Measurements from ENCODE around the gene DENND1A. TPM values are rescaled to one million over a fixed set of nuclear protein-coding genes. Genes with fewer than 3 reads are reported as not detected.

The DENND1A gene
- total and polyA plus RNA-seq, 2 of the 13 experiments (the other 11 are each of a cell fraction or from before 2014, with no cell fraction given) = 14.8 to 30.1 TPM

DNA sequence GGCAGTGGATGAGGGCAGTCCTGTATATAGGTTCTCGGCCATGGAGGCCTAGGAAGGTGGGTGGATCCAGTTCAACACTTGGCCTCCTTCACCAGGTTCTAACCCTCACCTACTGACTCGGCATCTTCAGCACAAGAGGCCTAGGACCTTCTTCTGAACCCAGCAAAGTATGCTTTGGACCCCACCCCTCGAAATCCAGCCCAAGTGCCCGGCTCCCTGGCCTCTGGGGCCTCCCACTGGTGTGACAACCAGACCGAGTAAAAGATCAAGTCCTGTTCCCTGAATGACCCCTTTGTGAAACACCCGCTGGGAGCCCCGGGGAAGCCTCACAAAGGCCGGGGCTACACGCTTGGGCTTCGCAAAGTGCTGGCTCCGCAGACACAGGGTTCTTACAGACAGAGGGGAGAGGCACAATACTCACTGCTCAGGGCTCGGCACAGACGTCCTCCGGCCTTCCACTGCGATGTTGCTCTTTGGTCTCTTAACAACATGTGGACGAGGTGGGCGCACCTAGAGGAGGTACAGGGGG is 526.9 kb downstream of the DENND1A start:
- DNase-seq (ENCODE audit: low spot score) (no peak), ATAC-seq (no peak; the same call in 2 of the 3 replicates), FAIRE-seq (no peak)
- intact Hi-C loops (cut with micrococcal nuclease; ENCODE audit: unreplicated experiment) = loop anchor here (2.0 to 5.0 kb wide), 2 partner anchors 64 to 638 kb away; no protein-coding TSS in a partner anchor
- Histone ChIP-seq H3K9me3 (ENCODE audit: low read length) (no peaks in the 10 kb centered on the region), H3K9ac (ENCODE audit: insufficient read depth, low read depth, low read length) (no peak overlapping the region), H3K36me3 (replicated peaks in 1 of 2; ENCODE audit: control insufficient read depth in 1 of 2, insufficient read depth in 2 of 2, low read length in 2 of 2) (peaks cover 2 to 5% of the 10 kb centered on the region in 2 experiments; a peak in 3 of 5 replicates), H4K20me1 (ENCODE audit: insufficient read depth, low read length) (no peaks in the 10 kb centered on the region), H3K79me2 (ENCODE audit: insufficient read depth, low read length) (no peaks in the 10 kb centered on the region), H3K27me3 (ENCODE audit: control insufficient read depth in 1 of 2, insufficient read depth in 2 of 2, low read length in 2 of 2) (no peaks in the 10 kb centered on the region), H3K4me1 (ENCODE audit: insufficient read depth, low read length) (no peaks in the 10 kb centered on the region), H2AFZ (ENCODE audit: low read length) (no peak overlapping the region), H3K27ac (ENCODE audit: extremely low read length, insufficient read depth, low read length) (no peak overlapping the region), H3K4me3 (replicated peaks in 1 of 3; ENCODE audit: insufficient read depth in 1 of 3, low read depth in 2 of 3, low read length in 3 of 3) (no peak overlapping the region), H3K4me2 (ENCODE audit: low read depth, low read length) (no peak overlapping the region)
- POLR2A ChIA-PET = no interaction called here
- CTCF ChIA-PET (ENCODE audit: low intra/inter-chr PET ratio, low total read pairs) = no interaction called here
- TF ChIP-seq, protein P1, sequence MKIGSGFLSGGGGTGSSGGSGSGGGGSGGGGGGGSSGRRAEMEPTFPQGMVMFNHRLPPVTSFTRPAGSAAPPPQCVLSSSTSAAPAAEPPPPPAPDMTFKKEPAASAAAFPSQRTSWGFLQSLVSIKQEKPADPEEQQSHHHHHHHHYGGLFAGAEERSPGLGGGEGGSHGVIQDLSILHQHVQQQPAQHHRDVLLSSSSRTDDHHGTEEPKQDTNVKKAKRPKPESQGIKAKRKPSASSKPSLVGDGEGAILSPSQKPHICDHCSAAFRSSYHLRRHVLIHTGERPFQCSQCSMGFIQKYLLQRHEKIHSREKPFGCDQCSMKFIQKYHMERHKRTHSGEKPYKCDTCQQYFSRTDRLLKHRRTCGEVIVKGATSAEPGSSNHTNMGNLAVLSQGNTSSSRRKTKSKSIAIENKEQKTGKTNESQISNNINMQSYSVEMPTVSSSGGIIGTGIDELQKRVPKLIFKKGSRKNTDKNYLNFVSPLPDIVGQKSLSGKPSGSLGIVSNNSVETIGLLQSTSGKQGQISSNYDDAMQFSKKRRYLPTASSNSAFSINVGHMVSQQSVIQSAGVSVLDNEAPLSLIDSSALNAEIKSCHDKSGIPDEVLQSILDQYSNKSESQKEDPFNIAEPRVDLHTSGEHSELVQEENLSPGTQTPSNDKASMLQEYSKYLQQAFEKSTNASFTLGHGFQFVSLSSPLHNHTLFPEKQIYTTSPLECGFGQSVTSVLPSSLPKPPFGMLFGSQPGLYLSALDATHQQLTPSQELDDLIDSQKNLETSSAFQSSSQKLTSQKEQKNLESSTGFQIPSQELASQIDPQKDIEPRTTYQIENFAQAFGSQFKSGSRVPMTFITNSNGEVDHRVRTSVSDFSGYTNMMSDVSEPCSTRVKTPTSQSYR (CRISPR knock-in tag; IDR thresholded peaks at IDR 0.05; ENCODE audit: borderline replicate concordance) = no peak
- TF ChIP-seq ZNF235 (CRISPR knock-in tag; IDR thresholded peaks at IDR 0.05; ENCODE audit: borderline replicate concordance) (no peak), ZNF678 (CRISPR knock-in tag; IDR thresholded peaks at IDR 0.05) (no peak), HNRNPL (IDR thresholded peaks at IDR 0.05; ENCODE audit: low read depth, low read length) (no peak), ZNF567 (CRISPR knock-in tag; IDR thresholded peaks at IDR 0.05; ENCODE audit: borderline replicate concordance) (no peak)
- TF ChIP-seq, protein P2, sequence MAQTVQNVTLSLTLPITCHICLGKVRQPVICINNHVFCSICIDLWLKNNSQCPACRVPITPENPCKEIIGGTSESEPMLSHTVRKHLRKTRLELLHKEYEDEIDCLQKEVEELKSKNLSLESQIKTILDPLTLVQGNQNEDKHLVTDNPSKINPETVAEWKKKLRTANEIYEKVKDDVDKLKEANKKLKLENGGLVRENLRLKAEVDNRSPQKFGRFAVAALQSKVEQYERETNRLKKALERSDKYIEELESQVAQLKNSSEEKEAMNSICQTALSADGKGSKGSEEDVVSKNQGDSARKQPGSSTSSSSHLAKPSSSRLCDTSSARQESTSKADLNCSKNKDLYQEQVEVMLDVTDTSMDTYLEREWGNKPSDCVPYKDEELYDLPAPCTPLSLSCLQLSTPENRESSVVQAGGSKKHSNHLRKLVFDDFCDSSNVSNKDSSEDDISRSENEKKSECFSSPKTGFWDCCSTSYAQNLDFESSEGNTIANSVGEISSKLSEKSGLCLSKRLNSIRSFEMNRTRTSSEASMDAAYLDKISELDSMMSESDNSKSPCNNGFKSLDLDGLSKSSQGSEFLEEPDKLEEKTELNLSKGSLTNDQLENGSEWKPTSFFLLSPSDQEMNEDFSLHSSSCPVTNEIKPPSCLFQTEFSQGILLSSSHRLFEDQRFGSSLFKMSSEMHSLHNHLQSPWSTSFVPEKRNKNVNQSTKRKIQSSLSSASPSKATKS (CRISPR knock-in tag; IDR thresholded peaks at IDR 0.05) = no peak
- BruUV-seq (replicated peaks) = no TSS peak
- 86% methylated on average over 9 of the region's 17 CpGs for WGBS (ENCODE audit: low lambda C conversion rate)
- in situ Hi-C loops (cut with HindIII; ENCODE audit: extremely low pct_ligation_motif_present, low pct_unique_long_range_greater_than_20kb) = loop anchor here (10.0 to 25.0 kb wide), 2 partner anchors 102 to 634 kb away; no protein-coding TSS in a partner anchor
